ENCODE results near the gene UFSP2.

DNA sequence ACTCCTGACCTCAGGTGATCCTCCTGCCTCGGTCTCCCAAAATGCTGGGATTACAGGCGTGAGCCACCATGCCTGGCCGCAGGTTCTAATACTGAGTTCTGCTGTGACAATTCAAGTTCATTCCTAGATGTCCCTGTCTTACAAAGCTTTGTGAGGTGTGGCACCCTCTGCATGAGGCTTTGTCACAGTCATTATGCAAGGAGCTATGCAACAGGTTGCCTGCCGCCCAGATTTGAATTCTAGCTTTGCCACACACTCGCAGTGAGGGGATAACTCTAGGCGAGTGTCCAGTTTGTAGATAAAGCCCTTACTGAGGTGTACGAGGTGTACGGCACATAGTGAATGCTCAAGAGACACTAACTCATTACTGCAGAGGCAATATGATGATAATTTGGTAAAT lies 42.2 kb upstream of the UFSP2 start:
- TF ChIP-seq POLR2A (IDR thresholded peaks at IDR 0.05; ENCODE audit: low read length) (no peak), GATA1 (IDR thresholded peaks at IDR 0.05; ENCODE audit: low read depth, low read length) (no peak)

Data from erythroblast (primary cell).